ENCODE data around the gene ADAMTS14. TPM values are rescaled to one million over a fixed set of nuclear protein-coding genes. Genes with fewer than 3 reads are reported as not detected.

Gene ADAMTS14
- total and polyA plus RNA-seq, 7 donors, result 0.03 to 0.18 (median 0.06) TPM; not detected in 3

DNA sequence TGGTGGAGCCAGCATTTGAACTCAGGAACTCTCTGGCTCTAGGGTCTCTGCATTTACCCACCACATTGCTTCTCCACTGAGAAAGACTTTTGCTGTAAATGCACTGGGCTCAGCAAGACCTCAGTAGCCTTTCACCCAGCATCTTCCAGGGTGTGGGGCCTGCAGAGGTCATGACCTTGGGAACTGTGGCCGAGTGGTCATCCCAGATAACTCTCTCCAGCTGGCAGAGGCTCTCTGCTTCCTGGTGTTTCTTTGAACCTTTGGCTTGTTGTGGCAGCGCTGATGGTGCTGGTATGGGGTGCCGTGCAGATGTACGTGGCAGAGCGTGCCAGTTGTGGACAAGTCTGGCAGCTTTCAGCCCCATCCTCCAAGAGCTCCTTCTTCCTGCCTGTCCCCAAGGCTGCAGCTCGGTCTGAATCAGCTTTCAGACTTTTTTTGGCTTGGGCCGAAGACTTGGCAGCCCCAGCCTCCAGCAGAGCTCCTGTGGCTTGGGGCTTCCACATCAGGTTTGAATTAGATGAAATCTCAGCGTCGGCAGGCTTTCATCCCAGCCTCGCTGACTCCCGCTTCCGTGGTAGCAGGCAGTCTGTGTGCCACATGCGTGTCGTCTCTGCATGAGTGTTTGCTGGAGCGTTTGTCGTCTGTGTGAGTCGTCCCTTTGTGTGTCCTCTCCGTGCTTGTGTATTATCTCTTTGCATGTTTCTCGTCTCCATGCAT lies 21.5 kb downstream of the ADAMTS14 start:
- peak in 2 of 4 donors; percentile 35 to 47 for ATAC-seq
- Histone ChIP-seq H3K9me3 (no peaks in the 10 kb centered on the region), H3K36me3 (ENCODE audit: insufficient read depth in 1 of 2, low read depth in 1 of 2) (no peaks in the 10 kb centered on the region), H3K4me1 (no peaks in the 10 kb centered on the region), H3K4me3 (no peak overlapping the region), H3K27ac (no peak overlapping the region), H3K27me3 (ENCODE audit: insufficient read depth in 3 of 3, low read length in 2 of 3) (peaks cover 0 to 4% (median 0%) of the 10 kb centered on the region in 3 donors)
- DNase-seq, result peak; percentile 67 to 72
- TF ChIP-seq, protein P1, sequence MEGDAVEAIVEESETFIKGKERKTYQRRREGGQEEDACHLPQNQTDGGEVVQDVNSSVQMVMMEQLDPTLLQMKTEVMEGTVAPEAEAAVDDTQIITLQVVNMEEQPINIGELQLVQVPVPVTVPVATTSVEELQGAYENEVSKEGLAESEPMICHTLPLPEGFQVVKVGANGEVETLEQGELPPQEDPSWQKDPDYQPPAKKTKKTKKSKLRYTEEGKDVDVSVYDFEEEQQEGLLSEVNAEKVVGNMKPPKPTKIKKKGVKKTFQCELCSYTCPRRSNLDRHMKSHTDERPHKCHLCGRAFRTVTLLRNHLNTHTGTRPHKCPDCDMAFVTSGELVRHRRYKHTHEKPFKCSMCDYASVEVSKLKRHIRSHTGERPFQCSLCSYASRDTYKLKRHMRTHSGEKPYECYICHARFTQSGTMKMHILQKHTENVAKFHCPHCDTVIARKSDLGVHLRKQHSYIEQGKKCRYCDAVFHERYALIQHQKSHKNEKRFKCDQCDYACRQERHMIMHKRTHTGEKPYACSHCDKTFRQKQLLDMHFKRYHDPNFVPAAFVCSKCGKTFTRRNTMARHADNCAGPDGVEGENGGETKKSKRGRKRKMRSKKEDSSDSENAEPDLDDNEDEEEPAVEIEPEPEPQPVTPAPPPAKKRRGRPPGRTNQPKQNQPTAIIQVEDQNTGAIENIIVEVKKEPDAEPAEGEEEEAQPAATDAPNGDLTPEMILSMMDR (IDR thresholded peaks at IDR 0.05), result no peak
- intact Hi-C loops (cut with DNase I), result no loop called here
- WGBS, 3 donors, result 44 to 59% (median 55%) methylated on average over 19 of the region's 19 CpGs

DNA sequence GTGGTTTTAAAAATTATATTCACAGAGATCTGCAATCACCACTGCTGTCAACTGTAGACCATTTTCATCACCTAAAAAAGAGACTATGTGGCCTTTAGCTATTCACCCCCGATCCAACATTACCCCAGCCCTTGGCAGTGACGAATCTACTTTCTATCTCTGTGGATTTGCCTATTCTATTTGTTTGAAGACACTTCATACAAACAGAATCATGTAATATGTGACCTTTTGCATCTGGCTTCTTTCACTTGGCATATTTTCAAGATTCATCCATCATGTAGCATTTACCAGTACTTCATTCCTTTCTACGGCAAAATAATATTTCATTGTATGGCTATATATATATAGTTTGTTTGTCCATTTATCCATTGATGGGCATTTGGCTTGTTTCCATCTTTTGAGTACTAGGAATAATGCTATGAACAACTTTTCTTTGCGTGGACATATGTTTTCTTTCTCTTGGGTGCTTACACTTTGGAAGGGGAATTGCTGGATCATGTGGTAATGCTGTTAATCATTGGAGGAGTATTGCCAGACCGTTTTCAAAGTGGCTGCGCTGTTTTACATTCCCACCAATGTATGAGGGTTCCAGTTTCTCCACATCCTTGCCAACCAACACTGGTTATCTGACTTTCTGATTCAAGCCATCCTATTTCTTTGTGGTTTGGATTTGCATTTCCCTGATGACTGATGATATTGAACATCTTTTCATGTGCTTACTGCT lies 22.3 kb downstream of the ADAMTS14 start:
- no peak overlapping the region for H3K4me3 ChIP-seq
- no peak overlapping the region for H3K27ac ChIP-seq
- no peaks in the 10 kb centered on the region for H3K9me3 ChIP-seq
- DNase-seq (no peak), ATAC-seq (no peak)
- whole genome bisulfite sequencing, 3 donors, result 78 to 86% (median 79%) methylated on average over 6 of the region's 6 CpGs
- peaks cover 0 to 4% (median 0%) of the 10 kb centered on the region in 3 donors for H3K27me3 ChIP-seq (ENCODE audit: insufficient read depth in 3 of 3, low read length in 2 of 3)
- no peaks in the 10 kb centered on the region for H3K36me3 ChIP-seq (ENCODE audit: insufficient read depth in 1 of 2, low read depth in 1 of 2)
- H3K4me1 ChIP-seq, result no peaks in the 10 kb centered on the region
- intact Hi-C loops (cut with DNase I), result no loop called here
- TF ChIP-seq, protein P1 (IDR thresholded peaks at IDR 0.05), result no peak

DNA sequence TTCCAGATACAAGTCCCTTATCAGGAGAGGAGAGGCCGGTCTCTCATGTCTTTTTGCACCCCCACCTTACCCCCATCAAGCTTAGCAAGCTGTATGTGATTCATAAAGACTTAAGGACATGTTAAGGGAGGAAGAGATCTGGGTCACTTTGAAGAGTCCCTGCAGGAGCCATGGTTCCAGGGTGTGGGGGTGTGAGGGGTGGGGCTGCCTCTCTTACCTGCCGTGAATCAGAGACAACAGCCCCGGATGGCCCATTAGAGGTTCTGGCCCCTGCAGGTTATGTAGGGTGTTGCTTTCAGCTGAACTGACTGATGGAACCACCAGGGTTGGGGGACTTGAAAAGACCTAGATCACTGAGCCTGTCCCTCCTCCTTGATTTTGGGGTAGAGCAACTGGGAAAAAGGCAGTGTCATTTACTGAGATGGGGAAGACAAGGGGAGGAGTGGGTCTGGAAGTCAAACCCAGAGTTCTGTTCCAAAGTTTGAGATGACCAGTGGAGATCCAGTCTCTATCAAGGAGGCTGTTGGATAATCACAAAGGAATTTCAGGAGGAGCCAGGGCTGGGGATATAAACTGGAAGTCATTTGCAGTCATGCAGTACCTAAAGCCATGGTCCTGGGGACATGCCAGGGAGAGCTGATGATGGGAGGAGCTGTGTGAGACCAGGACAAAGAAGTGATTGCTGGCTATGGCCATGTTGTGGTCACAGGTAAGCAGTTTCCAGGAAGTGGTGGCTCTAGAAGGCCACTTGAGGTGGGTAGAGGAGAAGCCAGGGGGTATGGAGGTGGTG lies 23.1 kb downstream of the ADAMTS14 start:
- 86 to 89% (median 89%) methylated on average over 3 of the region's 3 CpGs for WGBS, 3 donors
- Histone ChIP-seq H3K36me3 (ENCODE audit: insufficient read depth in 1 of 2, low read depth in 1 of 2) (no peaks in the 10 kb centered on the region), H3K4me1 (no peaks in the 10 kb centered on the region), H3K27me3 (ENCODE audit: insufficient read depth in 3 of 3, low read length in 2 of 3) (peaks cover 0 to 4% (median 0%) of the 10 kb centered on the region in 3 donors), H3K27ac (no peak overlapping the region), H3K4me3 (no peak overlapping the region), H3K9me3 (no peaks in the 10 kb centered on the region)
- intact Hi-C loops (cut with DNase I), result no loop called here
- DNase-seq (no peak), ATAC-seq (no peak)
- TF ChIP-seq, protein P1 (IDR thresholded peaks at IDR 0.05), result no peak

DNA sequence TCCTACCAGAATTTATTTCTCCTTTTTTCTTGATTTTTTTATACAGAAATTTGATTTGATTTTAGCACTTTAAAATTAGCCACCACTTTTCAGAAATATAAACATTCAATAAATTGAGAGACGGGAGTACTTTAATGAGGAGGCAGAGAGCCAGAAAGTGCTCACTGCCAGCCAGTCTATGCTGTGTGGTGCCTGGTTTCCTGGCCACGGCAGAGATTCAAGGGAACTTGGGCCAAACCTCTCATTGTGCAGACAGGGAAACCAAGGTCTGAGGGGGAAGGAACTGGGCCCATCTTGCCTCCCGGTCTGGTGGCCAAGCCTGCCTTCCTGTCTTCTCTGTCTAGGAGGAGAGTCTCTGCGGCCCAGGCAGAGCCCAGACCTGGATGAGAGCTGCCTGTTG lies 25.9 kb downstream of the ADAMTS14 start:
- Histone ChIP-seq H3K4me3 (no peak overlapping the region), H3K27me3 (ENCODE audit: insufficient read depth in 3 of 3, low read length in 2 of 3) (peaks cover 0 to 4% (median 0%) of the 10 kb centered on the region in 3 donors), H3K27ac (no peak overlapping the region), H3K36me3 (ENCODE audit: insufficient read depth in 1 of 2, low read depth in 1 of 2) (no peaks in the 10 kb centered on the region), H3K9me3 (no peaks in the 10 kb centered on the region), H3K4me1 (no peaks in the 10 kb centered on the region)
- no peak for ATAC-seq
- 43 to 51% (median 48%) methylated on average over 4 of the region's 4 CpGs for WGBS, 3 donors
- TF ChIP-seq, protein P1 (IDR thresholded peaks at IDR 0.05), result no peak
- DNase-seq, result no peak
- intact Hi-C loops (cut with DNase I), result no loop called here
